ENCODE data around the gene TXNDC11.
"Not testable (repeated sequence)": the region's sequence is repeated elsewhere in the genome, so short reads cannot be mapped to it uniquely, and the experiment has no call there.

Gene TXNDC11, protein sequence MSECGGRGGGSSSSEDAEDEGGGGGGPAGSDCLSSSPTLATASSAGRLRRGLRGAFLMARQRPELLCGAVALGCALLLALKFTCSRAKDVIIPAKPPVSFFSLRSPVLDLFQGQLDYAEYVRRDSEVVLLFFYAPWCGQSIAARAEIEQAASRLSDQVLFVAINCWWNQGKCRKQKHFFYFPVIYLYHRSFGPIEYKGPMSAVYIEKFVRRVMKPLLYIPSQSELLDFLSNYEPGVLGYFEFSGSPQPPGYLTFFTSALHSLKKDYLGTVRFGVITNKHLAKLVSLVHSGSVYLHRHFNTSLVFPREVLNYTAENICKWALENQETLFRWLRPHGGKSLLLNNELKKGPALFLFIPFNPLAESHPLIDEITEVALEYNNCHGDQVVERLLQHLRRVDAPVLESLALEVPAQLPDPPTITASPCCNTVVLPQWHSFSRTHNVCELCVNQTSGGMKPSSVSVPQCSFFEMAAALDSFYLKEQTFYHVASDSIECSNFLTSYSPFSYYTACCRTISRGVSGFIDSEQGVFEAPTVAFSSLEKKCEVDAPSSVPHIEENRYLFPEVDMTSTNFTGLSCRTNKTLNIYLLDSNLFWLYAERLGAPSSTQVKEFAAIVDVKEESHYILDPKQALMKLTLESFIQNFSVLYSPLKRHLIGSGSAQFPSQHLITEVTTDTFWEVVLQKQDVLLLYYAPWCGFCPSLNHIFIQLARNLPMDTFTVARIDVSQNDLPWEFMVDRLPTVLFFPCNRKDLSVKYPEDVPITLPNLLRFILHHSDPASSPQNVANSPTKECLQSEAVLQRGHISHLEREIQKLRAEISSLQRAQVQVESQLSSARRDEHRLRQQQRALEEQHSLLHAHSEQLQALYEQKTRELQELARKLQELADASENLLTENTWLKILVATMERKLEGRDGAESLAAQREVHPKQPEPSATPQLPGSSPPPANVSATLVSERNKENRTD

GRCh38 chr16:11742536-11743307 is at the start of gene TXNDC11:
Gene TXNDC11, minus strand, starts transcription at chr16:11742857. Its CDS starts 127 bp downstream, at chr16:11742730.
- DNase-seq (ENCODE audit: low read depth) = peak; percentile 95

- no peak for DNase-seq (ENCODE audit: low read depth)
Observed at GRCh38 chr16:11791144-11791828, 48.6 kb upstream of the TXNDC11 start.

GRCh38 chr16:11788914-11789313 is 46.3 kb upstream of the TXNDC11 start:
- no peak for DNase-seq (ENCODE audit: low read depth)

DNA sequence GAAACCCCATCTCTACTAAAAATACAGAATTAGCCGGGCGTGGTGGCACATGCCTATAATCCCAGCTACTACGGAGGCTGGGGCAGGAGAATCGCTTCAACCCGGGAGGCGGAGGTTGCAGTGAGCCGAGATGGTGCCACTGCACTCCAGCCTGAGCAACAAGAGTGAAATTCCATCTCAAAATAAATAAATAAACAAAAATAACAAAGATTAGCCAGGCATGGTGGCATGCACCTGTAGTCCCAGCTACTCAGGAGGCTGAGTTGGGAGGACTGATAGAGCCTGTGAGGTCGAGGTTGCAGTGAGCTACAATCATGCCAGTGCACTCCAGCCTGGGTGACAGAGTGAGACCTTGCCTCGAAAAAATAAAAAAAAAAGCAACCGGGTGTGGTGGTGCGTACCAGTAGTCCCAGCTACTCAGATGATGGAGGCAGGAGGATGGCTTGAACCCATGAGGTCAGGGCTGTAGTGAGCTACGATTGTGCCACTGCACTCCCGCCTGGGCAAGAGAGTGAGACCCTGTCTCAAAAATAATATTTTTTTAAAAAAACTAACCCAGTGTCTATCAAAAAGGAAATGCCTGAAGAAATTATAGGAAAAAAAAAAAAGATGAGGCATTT is 42.4 kb upstream of the TXNDC11 start:
- not testable (repeated sequence) for DNase-seq (ENCODE audit: low read depth)

GRCh38 chr16:11784381-11784780 is 41.7 kb upstream of the TXNDC11 start:
- not testable (repeated sequence) for DNase-seq (ENCODE audit: low read depth)

- no peak for DNase-seq (ENCODE audit: low read depth)
Observed at GRCh38 chr16:11784038-11784369, 41.3 kb upstream of the TXNDC11 start.

- DNase-seq (ENCODE audit: low read depth) = no peak
Observed at GRCh38 chr16:11783319-11784037, 40.8 kb upstream of the TXNDC11 start.

- no peak for DNase-seq (ENCODE audit: low read depth)
Observed at GRCh38 chr16:11781773-11782172, 39.1 kb upstream of the TXNDC11 start.

DNA sequence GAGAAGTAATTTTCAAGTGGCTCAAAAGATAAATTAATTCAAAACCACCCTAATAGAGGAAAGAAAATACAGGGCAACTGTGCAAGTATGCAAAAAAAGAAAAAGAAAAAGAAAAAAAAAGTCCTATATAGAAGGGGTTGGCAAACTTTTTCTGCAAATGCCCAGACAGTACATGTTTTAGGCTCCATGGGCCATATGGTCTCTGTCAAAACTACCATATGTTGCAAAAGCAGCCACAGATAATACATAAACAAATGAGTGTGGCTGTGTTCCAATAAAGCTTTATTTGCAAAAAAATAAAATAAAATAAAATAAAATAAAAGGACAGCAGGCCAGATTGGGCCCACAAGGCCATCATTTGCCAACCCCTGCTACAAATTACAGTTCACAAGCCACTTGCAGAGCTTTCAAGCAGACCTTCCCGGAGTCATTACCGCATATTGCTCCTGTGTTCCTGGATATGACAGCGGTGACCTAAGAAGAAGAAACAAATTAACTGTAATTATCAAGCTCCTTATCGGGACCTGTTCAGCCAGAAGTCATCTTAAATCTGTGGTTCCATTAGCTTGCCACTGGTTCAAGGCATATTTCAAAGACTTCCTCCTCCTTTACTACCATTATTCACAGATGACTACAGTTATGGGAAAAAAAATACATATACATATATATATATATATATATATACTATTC is 38.5 kb upstream of the TXNDC11 start:
- DNase-seq (ENCODE audit: low read depth) = no peak

- DNase-seq (ENCODE audit: low read depth) = no peak
Observed at GRCh38 chr16:11779074-11779473, 36.4 kb upstream of the TXNDC11 start.

GRCh38 chr16:11774065-11774626 is 31.5 kb upstream of the TXNDC11 start:
- DNase-seq (ENCODE audit: low read depth) = no peak

DNA sequence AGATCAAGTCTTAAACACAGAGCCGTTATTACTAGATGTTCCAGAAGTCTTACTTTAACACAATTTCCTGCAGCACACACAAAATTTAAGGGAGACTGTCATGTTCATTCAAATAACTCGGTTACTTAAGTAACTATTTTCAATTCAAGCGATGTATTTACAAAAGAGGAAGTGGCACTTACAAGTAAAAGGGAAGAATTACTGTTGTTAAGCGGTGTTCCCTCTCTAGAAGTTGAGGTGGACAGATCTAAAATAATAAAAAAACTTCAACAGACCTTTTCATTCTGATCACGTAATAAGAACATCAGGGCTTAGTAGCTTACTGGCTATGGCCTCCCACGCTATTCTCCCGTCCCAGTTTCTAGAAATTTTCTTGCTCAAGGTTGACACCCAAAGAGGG is 26.2 kb upstream of the TXNDC11 start:
- DNase-seq (ENCODE audit: low read depth) = no peak

DNA sequence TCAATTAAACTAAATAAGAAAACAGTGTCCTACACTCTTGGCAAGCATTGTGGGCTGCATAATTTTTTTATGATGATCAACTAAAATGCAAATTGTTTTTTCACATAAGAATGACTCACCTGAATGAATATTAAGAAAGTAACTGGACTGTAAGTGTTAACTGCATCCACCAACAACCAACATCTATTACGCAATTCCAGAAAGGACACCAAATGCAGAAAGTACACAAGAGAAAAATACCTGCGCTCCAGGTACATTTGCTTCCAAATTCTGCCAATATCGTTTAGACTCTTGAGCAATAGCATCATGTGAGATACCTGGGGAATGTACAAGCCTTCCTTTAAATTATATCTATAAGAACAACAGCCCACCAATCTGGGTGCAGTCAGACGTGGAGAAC is 19.8 kb upstream of the TXNDC11 start:
- DNase-seq (ENCODE audit: low read depth) = no peak

GRCh38 chr16:11759997-11760396 is 17.3 kb upstream of the TXNDC11 start:
- DNase-seq (ENCODE audit: low read depth) = no peak

DNA sequence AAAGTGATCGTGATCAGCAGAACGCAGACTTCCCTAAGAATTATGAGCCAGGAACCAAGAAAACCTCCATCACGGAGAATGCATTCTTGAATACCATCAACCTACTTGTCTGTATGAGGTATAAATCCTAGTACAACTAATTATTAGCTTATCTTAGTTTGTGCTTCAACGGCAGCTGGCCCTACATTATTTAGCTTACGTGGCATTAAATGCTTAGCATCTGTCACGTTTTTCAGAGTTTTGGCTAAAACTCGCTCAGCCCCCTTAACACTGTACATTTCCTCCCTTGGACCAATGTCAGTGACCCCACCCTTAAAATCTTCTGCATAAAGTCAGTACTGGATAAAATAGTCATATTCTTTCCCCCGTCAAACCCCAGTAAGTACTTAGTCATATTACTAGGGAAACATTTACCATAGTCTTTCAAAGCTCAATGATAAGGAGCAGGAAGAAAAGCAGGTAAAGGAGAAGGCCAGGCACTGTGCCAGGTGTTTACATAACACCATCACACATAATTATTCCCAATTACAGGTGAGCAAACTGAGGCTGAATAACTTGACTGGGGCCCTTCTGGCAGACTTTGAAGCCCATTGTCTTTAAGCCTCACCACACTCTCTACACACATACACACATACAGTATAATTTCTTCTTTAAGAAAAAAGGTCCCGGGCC is 16.6 kb upstream of the TXNDC11 start:
- no peak for DNase-seq (ENCODE audit: low read depth)

GRCh38 chr16:11757671-11758545 is 15.3 kb upstream of the TXNDC11 start:
- DNase-seq (ENCODE audit: low read depth) = peak; percentile 40

DNA sequence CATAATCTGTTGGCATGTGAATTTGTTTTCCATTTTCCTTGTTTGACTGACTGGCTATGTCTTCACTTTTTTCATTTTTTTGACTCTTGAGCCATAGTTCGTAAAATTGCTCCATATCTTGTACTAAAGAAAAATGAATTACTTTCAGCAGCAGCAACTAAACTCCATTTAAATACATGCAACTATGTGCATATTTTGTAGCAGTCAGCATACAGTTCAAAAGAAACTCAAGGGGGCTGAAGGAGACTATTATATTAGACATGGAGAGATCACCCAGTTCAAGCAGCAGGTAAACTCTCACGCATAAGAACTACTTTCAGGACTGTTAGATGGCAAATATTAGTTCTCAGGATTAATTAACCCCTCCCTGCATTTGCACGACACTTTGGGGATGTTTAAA is 13.6 kb upstream of the TXNDC11 start:
- no peak for DNase-seq (ENCODE audit: low read depth)
